Smooth muscle cell (in vitro differentiated cells): ENCODE data around the gene MRO. TPM values are rescaled to one million over a fixed set of nuclear protein-coding genes. Genes with fewer than 3 reads are reported as not detected.

Experiments used
- DNase-seq: peaks from one replicate; lab custom pipeline; 2025; ENCODE audit not compliant: unreplicated experiment; lab: John Stamatoyannopoulos, UW
- H2AFZ ChIP-seq: fragments of 200-600 bp; sonication (generic); 2 replicates; pipeline ENCODE4 v1.6.0; 2016; ENCODE audit warnings: antibody characterized with exemption, low read depth, mild to moderate bottlenecking
- H3F3A ChIP-seq: fragments of 200-600 bp; sonication (generic); 2 replicates; pipeline ENCODE4 v1.6.0; 2017; ENCODE audit warnings: antibody characterized with exemption, low read depth
- H3K27ac ChIP-seq: fragments of 200-600 bp; sonication (generic); 2 replicates; pipeline ENCODE4 v1.5.1; 2016; ENCODE audit warnings: low read depth, mild to moderate bottlenecking
- H3K27me3 ChIP-seq: fragments of 200-600 bp; sonication (generic); 2 replicates; pipeline ENCODE4 v1.6.1; 2016; ENCODE audit warnings: low read depth, mild to moderate bottlenecking
- H3K36me3 ChIP-seq: fragments of 200-600 bp; sonication (generic); 2 replicates; pipeline ENCODE4 v1.5.1; 2016; ENCODE audit warnings: low read depth
- H3K4me1 ChIP-seq: fragments of 200-600 bp; sonication (generic); 2 replicates; pipeline ENCODE4 v1.5.1; 2016; ENCODE audit warnings: low read depth
- H3K4me2 ChIP-seq: fragments of 200-600 bp; sonication (generic); 2 replicates; pipeline ENCODE4 v1.6.0; 2016; ENCODE audit warnings: mild to moderate bottlenecking
- H3K4me3 ChIP-seq: fragments of 200-600 bp; sonication (generic); 2 replicates; pipeline ENCODE4 v1.5.1; 2016; ENCODE audit warnings: mild to moderate bottlenecking
- H3K79me2 ChIP-seq: fragments of 200-600 bp; sonication (generic); 2 replicates; pipeline ENCODE4 v1.6.0; 2016; ENCODE audit warnings: low read depth, mild to moderate bottlenecking
- H3K9ac ChIP-seq: fragments of 200-600 bp; sonication (generic); 2 replicates; pipeline ENCODE4 v1.6.0; 2016; ENCODE audit warnings: low read depth
- H3K9me3 ChIP-seq: fragments of 200-600 bp; sonication (generic); replicated peaks from 2 replicates; pipeline ENCODE4 v1.5.1; 2016; ENCODE audit warnings: low read depth
- H4K20me1 ChIP-seq: fragments of 200-600 bp; sonication (generic); 2 replicates; pipeline ENCODE4 v1.6.0; 2016; ENCODE audit warnings: low read depth
- WGBS: methylation state at CpG from one replicate; pipeline ENCODE4 v1.1.7; 2016; ENCODE audit warnings: low lambda C conversion rate; 5-methylcytosine and 5-hydroxymethylcytosine counted together
- polyA plus RNA-seq: library from polyadenylated mRNA; unstranded; fragments of >200 nt; fragmentation: Nextera tagmentation; extraction: Ambion mirVana; gene quantifications from 2 replicates; pipeline ENCODE4 v1.2.1, GENCODE V29; 2016
- total RNA-seq: library from RNA; depleted of rRNA; stranded (reverse); fragments of >200 nt; gene quantifications from 2 replicates; pipeline ENCODE4 v1.2.3, GENCODE V29; 2014
- TF ChIP-seq, protein P1 (sequence below): fragments of 200-600 bp; sonication (generic); IDR thresholded peaks from 2 replicates; pipeline ENCODE4 v1.5.1; 2017; ENCODE audit warnings: borderline replicate concordance, mild to moderate bottlenecking, antibody characterized with exemption; ENCODE audit not compliant: insufficient read depth, poor library complexity, severe bottlenecking

Gene MRO
- total and polyA plus RNA-seq, 2 experiments from 2014 or later, result not detected

DNA sequence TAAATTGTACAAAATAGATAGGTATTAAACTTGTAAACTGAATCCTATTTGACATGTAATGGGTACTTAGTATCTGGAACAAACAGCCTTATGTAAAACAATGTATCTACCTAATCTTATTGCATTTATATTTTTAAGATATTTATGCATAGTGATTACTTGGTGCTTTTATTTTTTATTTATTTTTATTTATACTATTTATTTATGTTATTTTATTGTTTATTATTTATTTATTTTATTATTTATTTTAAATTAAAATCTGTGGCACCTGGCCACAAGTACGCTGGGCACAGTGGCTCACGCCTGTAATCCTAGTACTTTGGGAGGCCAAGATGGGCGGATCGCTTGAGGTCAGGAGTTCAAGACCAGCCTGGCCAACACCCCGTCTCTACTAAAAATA lies 26.9 kb downstream of the MRO start:
- Histone ChIP-seq H4K20me1 (no peaks in the 10 kb centered on the region), H3K4me2 (no peak overlapping the region), H2AFZ (no peak overlapping the region), H3K9me3 (no peaks in the 10 kb centered on the region), H3K9ac (no peak overlapping the region), H3F3A (no peaks in the 10 kb centered on the region), H3K36me3 (no peaks in the 10 kb centered on the region), H3K27ac (no peak overlapping the region), H3K79me2 (no peaks in the 10 kb centered on the region), H3K4me3 (no peak overlapping the region), H3K4me1 (no peaks in the 10 kb centered on the region), H3K27me3 (no peaks in the 10 kb centered on the region)
- TF ChIP-seq, protein P1, sequence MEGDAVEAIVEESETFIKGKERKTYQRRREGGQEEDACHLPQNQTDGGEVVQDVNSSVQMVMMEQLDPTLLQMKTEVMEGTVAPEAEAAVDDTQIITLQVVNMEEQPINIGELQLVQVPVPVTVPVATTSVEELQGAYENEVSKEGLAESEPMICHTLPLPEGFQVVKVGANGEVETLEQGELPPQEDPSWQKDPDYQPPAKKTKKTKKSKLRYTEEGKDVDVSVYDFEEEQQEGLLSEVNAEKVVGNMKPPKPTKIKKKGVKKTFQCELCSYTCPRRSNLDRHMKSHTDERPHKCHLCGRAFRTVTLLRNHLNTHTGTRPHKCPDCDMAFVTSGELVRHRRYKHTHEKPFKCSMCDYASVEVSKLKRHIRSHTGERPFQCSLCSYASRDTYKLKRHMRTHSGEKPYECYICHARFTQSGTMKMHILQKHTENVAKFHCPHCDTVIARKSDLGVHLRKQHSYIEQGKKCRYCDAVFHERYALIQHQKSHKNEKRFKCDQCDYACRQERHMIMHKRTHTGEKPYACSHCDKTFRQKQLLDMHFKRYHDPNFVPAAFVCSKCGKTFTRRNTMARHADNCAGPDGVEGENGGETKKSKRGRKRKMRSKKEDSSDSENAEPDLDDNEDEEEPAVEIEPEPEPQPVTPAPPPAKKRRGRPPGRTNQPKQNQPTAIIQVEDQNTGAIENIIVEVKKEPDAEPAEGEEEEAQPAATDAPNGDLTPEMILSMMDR, result no peak
- WGBS, result 93% methylated on average over 5 of the region's 5 CpGs
- DNase-seq, result no peak

DNA sequence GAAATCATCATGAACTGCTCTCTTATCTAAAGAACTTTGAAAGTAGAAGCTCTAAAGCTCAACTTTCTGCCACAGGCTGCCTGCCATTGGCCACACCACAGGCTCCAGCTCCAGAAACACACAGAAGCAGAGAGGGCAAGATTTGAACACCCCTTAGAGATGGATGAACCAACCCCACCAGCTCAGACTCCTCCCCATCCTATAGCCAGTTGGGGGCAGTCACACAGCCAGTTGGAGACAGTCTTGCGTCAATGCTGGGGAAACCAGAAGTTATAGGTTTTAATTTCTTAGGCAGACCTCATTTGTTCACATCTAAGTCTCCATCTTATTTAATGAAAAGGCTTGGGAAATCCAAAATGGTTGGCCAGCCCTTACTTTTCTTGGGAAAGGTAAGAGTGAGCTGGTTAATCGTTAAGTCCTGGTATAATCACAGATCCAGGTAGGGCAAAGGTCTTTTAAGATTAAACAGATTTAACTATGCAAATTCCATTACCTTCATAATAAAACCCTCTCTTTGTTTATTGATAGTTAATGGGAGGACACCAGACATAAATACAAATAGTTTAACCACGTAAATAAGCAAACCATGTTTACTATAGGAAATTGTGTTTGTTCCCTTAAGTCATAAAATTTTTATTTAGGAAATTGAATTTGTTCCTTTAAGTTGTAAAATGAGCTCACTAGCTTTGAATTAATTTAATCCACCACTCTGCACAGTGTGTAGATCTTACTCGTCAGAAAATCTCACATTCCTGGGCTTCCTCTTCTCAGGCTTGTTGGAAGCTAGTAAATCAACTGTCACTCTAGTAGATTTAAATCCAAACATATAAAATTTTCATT lies 28.0 kb downstream of the MRO start:
- TF ChIP-seq, protein P1, result no peak
- Histone ChIP-seq H3K36me3 (no peaks in the 10 kb centered on the region), H2AFZ (no peak overlapping the region), H3K27me3 (no peaks in the 10 kb centered on the region), H3K4me1 (no peaks in the 10 kb centered on the region), H4K20me1 (no peaks in the 10 kb centered on the region), H3K9me3 (no peaks in the 10 kb centered on the region), H3K4me3 (no peak overlapping the region), H3K79me2 (no peaks in the 10 kb centered on the region), H3F3A (no peaks in the 10 kb centered on the region), H3K27ac (no peak overlapping the region), H3K4me2 (no peak overlapping the region), H3K9ac (no peak overlapping the region)
- no peak for DNase-seq
- 83% methylated on average over 4 of the region's 4 CpGs for WGBS

DNA sequence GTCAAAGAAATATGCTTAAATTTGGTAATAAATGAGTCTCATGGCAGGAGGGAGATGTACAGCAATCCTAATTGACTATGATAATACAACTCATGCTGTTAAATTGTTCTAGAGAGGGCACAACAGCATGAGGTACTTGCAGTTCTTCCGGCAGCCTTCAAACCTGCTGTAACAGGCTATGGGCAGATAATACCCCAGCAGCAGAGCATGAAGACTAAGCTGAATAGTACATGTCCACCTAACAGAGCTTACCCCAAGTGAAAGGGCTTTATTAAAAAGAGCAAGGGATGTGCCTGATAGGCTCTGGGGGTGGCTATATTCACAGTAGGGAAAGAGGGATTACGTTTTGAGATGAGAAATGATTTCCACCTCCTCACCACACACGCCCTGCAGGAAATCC lies 28.9 kb downstream of the MRO start:
- no peaks in the 10 kb centered on the region for H3F3A ChIP-seq
- H3K4me2 ChIP-seq, result no peak overlapping the region
- H3K9me3 ChIP-seq, result no peaks in the 10 kb centered on the region
- H3K4me1 ChIP-seq, result no peaks in the 10 kb centered on the region
- no peaks in the 10 kb centered on the region for H3K79me2 ChIP-seq
- TF ChIP-seq, protein P1, result no peak
- no peaks in the 10 kb centered on the region for H3K27me3 ChIP-seq
- no peak overlapping the region for H3K9ac ChIP-seq
- H3K4me3 ChIP-seq, result no peak overlapping the region
- no peak overlapping the region for H2AFZ ChIP-seq
- no peaks in the 10 kb centered on the region for H3K36me3 ChIP-seq
- H3K27ac ChIP-seq, result no peak overlapping the region
- no peaks in the 10 kb centered on the region for H4K20me1 ChIP-seq
- no peak for DNase-seq
- WGBS, result 75% methylated on average over 3 of the region's 3 CpGs

DNA sequence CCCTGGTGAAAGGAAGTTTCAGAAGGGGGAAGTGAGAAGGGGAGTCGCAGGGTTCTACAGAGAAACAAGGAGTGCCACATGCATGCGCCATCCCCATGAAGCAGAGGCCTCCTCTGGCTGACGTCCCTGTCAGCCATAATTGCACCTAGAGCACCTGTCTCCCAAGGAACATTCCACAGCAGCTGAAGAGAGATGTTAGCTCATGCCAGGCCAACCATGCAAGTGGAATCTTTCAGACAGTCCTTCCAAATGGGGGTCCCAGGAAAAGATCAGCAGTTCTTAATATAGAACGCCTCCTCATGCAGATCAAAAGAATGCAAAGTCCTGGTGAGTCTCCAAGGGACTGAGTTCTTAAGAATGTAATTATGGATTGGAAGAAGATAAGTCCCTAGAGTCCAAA lies 29.6 kb downstream of the MRO start:
- no peaks in the 10 kb centered on the region for H3K79me2 ChIP-seq
- H3F3A ChIP-seq, result no peaks in the 10 kb centered on the region
- TF ChIP-seq, protein P1, result no peak
- H3K27ac ChIP-seq, result no peak overlapping the region
- H3K4me3 ChIP-seq, result no peak overlapping the region
- H3K36me3 ChIP-seq, result no peaks in the 10 kb centered on the region
- no peak overlapping the region for H2AFZ ChIP-seq
- no peak for DNase-seq
- H3K27me3 ChIP-seq, result no peaks in the 10 kb centered on the region
- WGBS, result 90% methylated on average over 4 of the region's 4 CpGs
- H3K4me2 ChIP-seq, result no peak overlapping the region
- no peaks in the 10 kb centered on the region for H4K20me1 ChIP-seq
- H3K9ac ChIP-seq, result no peak overlapping the region
- H3K4me1 ChIP-seq, result no peaks in the 10 kb centered on the region
- H3K9me3 ChIP-seq, result no peaks in the 10 kb centered on the region
